Spinal cord (tissue), 10 donors: ENCODE data around the gene PMPCA. TPM values are rescaled to one million over a fixed set of nuclear protein-coding genes. Genes with fewer than 3 reads are reported as not detected.
"Not testable (repeated sequence)": the region's sequence is repeated elsewhere in the genome, so short reads cannot be mapped to it uniquely, and the experiment has no call there.

Source experiments
- DNase-seq, 6 donors: peaks; one replicate each; pipeline versions ENCODE4 v3.0.0 to v3.0.0-alpha.2; 2013 to 2015; ENCODE audit warnings: low spot score in 6 of 6, low read depth in 4 of 6
- H3K27ac ChIP-seq: one replicate; pipeline ENCODE4 v1.5.1; 2013; ENCODE audit warnings: low read depth, low read length, control low read depth
- H3K27me3 ChIP-seq: one replicate; pipeline ENCODE4 v1.6.1; 2013; ENCODE audit warnings: low read length; ENCODE audit not compliant: control insufficient read depth, insufficient read depth
- H3K36me3 ChIP-seq: one replicate; pipeline ENCODE4 v1.6.1; 2013; ENCODE audit warnings: low read length; ENCODE audit not compliant: control insufficient read depth, insufficient read depth
- H3K4me1 ChIP-seq: one replicate; pipeline ENCODE4 v1.6.1; 2013; ENCODE audit warnings: low read length; ENCODE audit not compliant: control insufficient read depth, insufficient read depth
- H3K4me3 ChIP-seq: one replicate; pipeline ENCODE4 v1.5.1; 2013; ENCODE audit warnings: low read depth, low read length, control low read depth
- H3K9me3 ChIP-seq: one replicate; pipeline ENCODE4 v1.6.1; 2013; ENCODE audit warnings: low read length; ENCODE audit not compliant: control insufficient read depth, insufficient read depth
- WGBS: methylation state at CpG from one replicate; pipeline ENCODE4 v1.1.5; 2013; ENCODE audit warnings: missing lambda C conversion rate; ENCODE audit not compliant: insufficient coverage; 5-methylcytosine and 5-hydroxymethylcytosine counted together
- polyA plus RNA-seq, 2 donors: library from polyadenylated mRNA; unstranded; fragments of 120-200 nt; gene quantifications; one replicate each; pipeline ENCODE4 v1.2.1, GENCODE V29; 2013; ENCODE audit not compliant: insufficient read length in 2 of 2
- total RNA-seq, 2 donors: library from RNA; depleted of rRNA in 1 of 2; stranded (reverse); fragments of 120-200 nt in 1 of 2; fragments of >200 nt in 1 of 2; gene quantifications; one replicate each; pipeline versions ENCODE4 v1.2.3 to v1.2.4, GENCODE V29; 2013 to 2014
- donor health status: healthy.

Gene PMPCA
- total and polyA plus RNA-seq, 4 donors = 22.8 to 57.4 (median 44.6) TPM

GRCh38 chr9:136400038-136400834, 10.2 kb upstream of the PMPCA start, which contains the start of gene SNAPC4:
SNAPC4 (minus strand) TSS chr9:136400170; CDS start chr9:136398428, 1,742 bp downstream.
- Histone ChIP-seq H3K4me3 (peak within 1 kb of the TSS; percentile 62), H3K9me3 (no peaks in the 10 kb centered on the region), H3K27ac (no peak within 1 kb of the TSS), H3K4me1 (peaks cover 21% of the 10 kb centered on the region), H3K27me3 (no peaks in the 10 kb centered on the region), H3K36me3 (peaks cover 79% of the 10 kb centered on the region)
- DNase-seq = peak; percentile 49 to 96 (median 78)
- 8% methylated on average over 71 of the region's 71 CpGs for WGBS

GRCh38 chr9:136401173-136401922, 9.1 kb upstream of the PMPCA start:
- Histone ChIP-seq H3K36me3 (peaks cover 78% of the 10 kb centered on the region), H3K27ac (no peak overlapping the region), H3K9me3 (no peaks in the 10 kb centered on the region), H3K4me1 (peaks cover 21% of the 10 kb centered on the region), H3K27me3 (no peaks in the 10 kb centered on the region), H3K4me3 (no peak overlapping the region)
- 90% methylated on average over 17 of the region's 18 CpGs for WGBS
- no peak for DNase-seq

GRCh38 chr9:136402067-136402466, 8.4 kb upstream of the PMPCA start:
- peaks cover 21% of the 10 kb centered on the region for H3K4me1 ChIP-seq
- DNase-seq = no peak

GRCh38 chr9:136403538-136403914, 6.9 kb upstream of the PMPCA start:
- H3K27me3 ChIP-seq = no peaks in the 10 kb centered on the region
- WGBS = 100% methylated on average over 5 of the region's 5 CpGs
- H3K36me3 ChIP-seq = peaks cover 78% of the 10 kb centered on the region
- peaks cover 19% of the 10 kb centered on the region for H3K4me1 ChIP-seq
- no peak overlapping the region for H3K4me3 ChIP-seq
- H3K27ac ChIP-seq = no peak overlapping the region
- DNase-seq = no peak
- H3K9me3 ChIP-seq = no peaks in the 10 kb centered on the region

More at GRCh38 chr9:136402067-136402466, 8.4 kb upstream of the PMPCA start:
- Histone ChIP-seq H3K27ac (no peak overlapping the region), H3K9me3 (no peaks in the 10 kb centered on the region), H3K27me3 (no peaks in the 10 kb centered on the region), H3K36me3 (peaks cover 77% of the 10 kb centered on the region), H3K4me3 (no peak overlapping the region)
- 82% methylated on average over 10 of the region's 13 CpGs for WGBS

- 92% methylated on average over 32 of the region's 32 CpGs for WGBS
- Histone ChIP-seq H3K4me1 (peaks cover 19% of the 10 kb centered on the region), H3K4me3 (no peak overlapping the region), H3K27ac (no peak overlapping the region), H3K9me3 (no peaks in the 10 kb centered on the region), H3K36me3 (peaks cover 77% of the 10 kb centered on the region), H3K27me3 (no peaks in the 10 kb centered on the region)
- DNase-seq = no peak
Measured at GRCh38 chr9:136403915-136404800, 6.3 kb upstream of the PMPCA start.

- no peak for DNase-seq
- Histone ChIP-seq H3K27ac (no peak overlapping the region), H3K36me3 (peaks cover 74% of the 10 kb centered on the region), H3K9me3 (no peaks in the 10 kb centered on the region), H3K4me1 (peaks cover 21% of the 10 kb centered on the region), H3K27me3 (no peaks in the 10 kb centered on the region), H3K4me3 (no peak overlapping the region)
- 91% methylated on average over 14 of the region's 14 CpGs for WGBS
Measured at GRCh38 chr9:136404801-136405136, 5.7 kb upstream of the PMPCA start.

- DNase-seq = no peak
- H3K36me3 ChIP-seq = peaks cover 74% of the 10 kb centered on the region
- no peaks in the 10 kb centered on the region for H3K9me3 ChIP-seq
- no peaks in the 10 kb centered on the region for H3K27me3 ChIP-seq
- H3K4me3 ChIP-seq = no peak overlapping the region
- no peak overlapping the region for H3K27ac ChIP-seq
- peaks cover 20% of the 10 kb centered on the region for H3K4me1 ChIP-seq
- 93% methylated on average over 2 of the region's 7 CpGs for WGBS
Measured at GRCh38 chr9:136405481-136405880, 5.0 kb upstream of the PMPCA start.

GRCh38 chr9:136405904-136406303, 4.6 kb upstream of the PMPCA start:
- not testable (repeated sequence) for H3K27me3 ChIP-seq, H3K4me3 ChIP-seq, DNase-seq, H3K9me3 ChIP-seq, H3K27ac ChIP-seq
- 90% methylated on average over 10 of the region's 10 CpGs for WGBS
- peaks cover 19% of the 10 kb centered on the region for H3K4me1 ChIP-seq
- peaks cover 74% of the 10 kb centered on the region for H3K36me3 ChIP-seq

GRCh38 chr9:136407061-136407460, 3.4 kb upstream of the PMPCA start:
- not testable (repeated sequence) for H3K9me3 ChIP-seq
- peaks cover 64% of the 10 kb centered on the region for H3K36me3 ChIP-seq
- WGBS = 91% methylated on average over 16 of the region's 28 CpGs

More at GRCh38 chr9:136407061-136407460, 3.4 kb upstream of the PMPCA start:
- H3K4me3 ChIP-seq, H3K27ac ChIP-seq, DNase-seq, H3K27me3 ChIP-seq: not testable (repeated sequence)
- peaks cover 28% of the 10 kb centered on the region for H3K4me1 ChIP-seq
